Endothelial cell (in vitro differentiated cells): ENCODE data around the gene AFF2. TPM values are rescaled to one million over a fixed set of nuclear protein-coding genes. Genes with fewer than 3 reads are reported as not detected.
A peak's percentile ranks its signal among the peaks of the same experiment; 100 is the strongest.

Experiments used
- DNase-seq: peaks from one replicate; pipeline ENCODE4 v3.0.0; 2021; ENCODE audit warnings: low spot score
- H3K27ac Mint-ChIP-seq: one replicate; pipeline ENCODE4 v1.8.0; 2021; ENCODE audit warnings: mixed read lengths, inconsistent platforms; ENCODE audit not compliant: unreplicated experiment
- H3K27me3 Mint-ChIP-seq: one replicate; pipeline ENCODE4 v1.8.0; 2021; ENCODE audit warnings: mild to moderate bottlenecking, moderate library complexity, mixed read lengths, inconsistent platforms; ENCODE audit not compliant: unreplicated experiment
- H3K36me3 Mint-ChIP-seq: one replicate; pipeline ENCODE4 v1.8.0; 2021; ENCODE audit warnings: mild to moderate bottlenecking, low read depth, mixed read lengths, inconsistent platforms; ENCODE audit not compliant: unreplicated experiment
- H3K4me1 Mint-ChIP-seq: one replicate; pipeline ENCODE4 v1.8.0; 2021; ENCODE audit warnings: mild to moderate bottlenecking, mixed read lengths, inconsistent platforms; ENCODE audit not compliant: unreplicated experiment
- H3K4me3 Mint-ChIP-seq: one replicate; pipeline ENCODE4 v1.8.0; 2021; ENCODE audit warnings: mild to moderate bottlenecking, mixed read lengths, inconsistent platforms; ENCODE audit not compliant: unreplicated experiment
- H3K9me3 Mint-ChIP-seq: one replicate; pipeline ENCODE4 v1.8.0; 2021; ENCODE audit warnings: mixed read lengths, inconsistent platforms; ENCODE audit not compliant: unreplicated experiment
- long read RNA-seq: library from polyadenylated mRNA; unstranded; transcript quantifications from one replicate; pipeline ENCODE4 v2.0.0, GENCODE V29; 2020; ENCODE audit not compliant: unreplicated experiment
- total RNA-seq: library from RNA; stranded (reverse); fragmentation: NEBNext Ultra II Directional; extraction: Animal tissue kit (Norgen Biotek cat#: 25700); gene quantifications from one replicate; pipeline ENCODE4 v1.2.1, GENCODE V29; 2021; ENCODE audit not compliant: unreplicated experiment
- TF ChIP-seq, protein P1 (sequence below): fragments of 200-600 bp; sonication (generic); IDR thresholded peaks from one replicate; pipeline ENCODE4 v1.5.0; 2021; ENCODE audit warnings: antibody characterized with exemption; ENCODE audit not compliant: unreplicated experiment

Gene AFF2
- 9.3 TPM for total RNA-seq
- long read RNA-seq = 0 reads

DNA sequence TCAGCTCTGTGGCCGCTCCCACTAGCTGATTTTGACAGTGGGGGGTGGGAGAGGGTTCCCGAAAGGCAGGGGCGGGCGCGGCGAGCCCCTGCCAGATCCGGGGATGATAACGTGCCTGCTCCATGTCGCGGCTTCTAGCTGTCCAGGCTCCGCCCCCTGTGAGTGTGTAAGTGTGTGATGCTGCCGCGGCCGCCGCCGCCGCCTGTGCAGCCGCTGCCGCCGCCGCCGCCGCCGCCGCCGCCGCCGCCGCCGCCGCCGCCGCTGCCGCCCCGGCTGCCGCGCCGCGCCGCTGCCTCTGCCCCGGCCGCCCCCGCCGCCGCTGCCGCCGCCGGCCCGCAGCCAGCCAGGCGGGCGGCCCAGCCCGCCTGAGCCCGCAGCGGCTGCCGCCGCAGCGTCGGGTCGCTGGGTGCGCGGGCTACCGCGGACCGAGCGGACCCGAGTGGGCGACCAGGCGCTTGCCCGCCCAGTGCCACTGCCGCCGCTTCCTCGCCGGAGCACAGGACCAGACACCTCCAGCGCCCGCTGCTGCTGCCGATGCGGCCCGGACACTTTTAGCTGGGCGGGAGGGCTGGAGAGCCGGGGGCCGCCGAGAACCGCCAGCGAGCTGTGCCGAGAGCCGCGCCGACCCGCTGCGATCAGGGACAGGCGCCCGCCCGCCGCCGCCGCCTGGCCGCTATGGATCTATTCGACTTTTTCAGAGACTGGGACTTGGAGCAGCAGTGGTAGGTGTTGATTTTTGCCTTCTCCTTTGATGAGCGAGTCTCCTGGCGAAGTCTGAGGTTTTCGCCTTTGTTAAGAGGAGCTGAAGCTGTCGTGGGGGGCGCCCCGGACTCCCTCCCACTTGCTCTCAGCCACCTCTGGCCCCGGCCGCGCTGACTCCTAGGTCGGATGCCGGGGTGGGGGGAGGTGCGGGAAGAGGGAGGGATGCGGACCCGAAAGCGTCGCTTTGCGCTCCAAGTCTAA, at the start of gene AFF2:
AFF2 (plus strand) TSS at position 195 of the 963 bp plus-strand sequence; CDS start at position 676, 481 bp downstream.
- H3K36me3 Mint-ChIP-seq = no peaks in the 10 kb centered on the region
- peak; percentile 35 for DNase-seq
- no peak within 1 kb of the TSS for H3K27ac Mint-ChIP-seq
- H3K9me3 Mint-ChIP-seq = no peaks in the 10 kb centered on the region
- TF ChIP-seq, protein P1, sequence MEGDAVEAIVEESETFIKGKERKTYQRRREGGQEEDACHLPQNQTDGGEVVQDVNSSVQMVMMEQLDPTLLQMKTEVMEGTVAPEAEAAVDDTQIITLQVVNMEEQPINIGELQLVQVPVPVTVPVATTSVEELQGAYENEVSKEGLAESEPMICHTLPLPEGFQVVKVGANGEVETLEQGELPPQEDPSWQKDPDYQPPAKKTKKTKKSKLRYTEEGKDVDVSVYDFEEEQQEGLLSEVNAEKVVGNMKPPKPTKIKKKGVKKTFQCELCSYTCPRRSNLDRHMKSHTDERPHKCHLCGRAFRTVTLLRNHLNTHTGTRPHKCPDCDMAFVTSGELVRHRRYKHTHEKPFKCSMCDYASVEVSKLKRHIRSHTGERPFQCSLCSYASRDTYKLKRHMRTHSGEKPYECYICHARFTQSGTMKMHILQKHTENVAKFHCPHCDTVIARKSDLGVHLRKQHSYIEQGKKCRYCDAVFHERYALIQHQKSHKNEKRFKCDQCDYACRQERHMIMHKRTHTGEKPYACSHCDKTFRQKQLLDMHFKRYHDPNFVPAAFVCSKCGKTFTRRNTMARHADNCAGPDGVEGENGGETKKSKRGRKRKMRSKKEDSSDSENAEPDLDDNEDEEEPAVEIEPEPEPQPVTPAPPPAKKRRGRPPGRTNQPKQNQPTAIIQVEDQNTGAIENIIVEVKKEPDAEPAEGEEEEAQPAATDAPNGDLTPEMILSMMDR = no peak
- H3K4me1 Mint-ChIP-seq = no peaks in the 10 kb centered on the region
- no peaks in the 10 kb centered on the region for H3K27me3 Mint-ChIP-seq
- no peak within 1 kb of the TSS for H3K4me3 Mint-ChIP-seq

DNA sequence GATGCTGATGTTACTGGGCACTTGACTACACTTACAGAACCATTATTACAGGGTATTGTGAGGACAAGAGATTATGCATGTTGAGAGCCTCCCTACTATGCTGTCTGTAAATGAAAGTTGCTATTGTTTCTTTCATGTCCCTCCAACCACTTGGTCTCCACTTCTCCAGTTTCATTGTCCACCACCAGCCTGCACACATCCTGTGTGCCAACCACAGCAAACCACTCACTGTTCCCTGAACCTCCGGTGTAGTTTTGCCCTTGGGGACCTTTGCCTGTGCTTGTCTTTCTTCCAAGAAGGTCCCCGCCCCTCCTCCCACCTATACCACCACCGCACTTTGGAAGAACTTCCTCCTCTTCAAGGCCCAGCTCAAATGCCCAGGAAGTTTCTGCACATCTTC, 43.1 kb upstream of the AFF2 start:
- H3K4me1 Mint-ChIP-seq = no peaks in the 10 kb centered on the region
- DNase-seq = no peak
- H3K36me3 Mint-ChIP-seq = no peaks in the 10 kb centered on the region
- no peak overlapping the region for H3K27ac Mint-ChIP-seq
- no peak overlapping the region for H3K4me3 Mint-ChIP-seq
- TF ChIP-seq, protein P1 = no peak
- H3K9me3 Mint-ChIP-seq = no peaks in the 10 kb centered on the region
- no peaks in the 10 kb centered on the region for H3K27me3 Mint-ChIP-seq

DNA sequence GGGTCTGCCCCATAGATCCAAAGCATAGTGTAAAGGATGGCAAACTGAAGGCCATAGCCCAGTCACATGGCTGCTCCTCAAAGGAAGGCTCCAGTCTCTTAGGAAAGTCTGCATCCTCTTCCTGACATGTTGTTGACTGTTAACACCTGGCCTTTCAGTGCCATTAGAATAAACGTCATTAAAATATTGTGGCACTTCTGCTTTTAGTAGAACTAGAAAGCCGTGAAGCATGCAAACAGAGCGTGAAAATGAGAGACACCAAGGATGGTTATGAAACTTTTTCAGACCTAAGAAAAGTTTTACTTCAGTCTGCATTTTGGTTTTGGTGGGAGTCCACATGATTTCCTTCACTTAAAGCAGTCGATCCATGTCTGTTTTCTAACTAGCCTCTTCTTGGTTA, 41.1 kb upstream of the AFF2 start:
- H3K36me3 Mint-ChIP-seq = no peaks in the 10 kb centered on the region
- H3K27me3 Mint-ChIP-seq = no peaks in the 10 kb centered on the region
- no peak for DNase-seq
- TF ChIP-seq, protein P1 = no peak
- H3K4me3 Mint-ChIP-seq = no peak overlapping the region
- H3K9me3 Mint-ChIP-seq = no peaks in the 10 kb centered on the region
- no peaks in the 10 kb centered on the region for H3K4me1 Mint-ChIP-seq
- no peak overlapping the region for H3K27ac Mint-ChIP-seq

DNA sequence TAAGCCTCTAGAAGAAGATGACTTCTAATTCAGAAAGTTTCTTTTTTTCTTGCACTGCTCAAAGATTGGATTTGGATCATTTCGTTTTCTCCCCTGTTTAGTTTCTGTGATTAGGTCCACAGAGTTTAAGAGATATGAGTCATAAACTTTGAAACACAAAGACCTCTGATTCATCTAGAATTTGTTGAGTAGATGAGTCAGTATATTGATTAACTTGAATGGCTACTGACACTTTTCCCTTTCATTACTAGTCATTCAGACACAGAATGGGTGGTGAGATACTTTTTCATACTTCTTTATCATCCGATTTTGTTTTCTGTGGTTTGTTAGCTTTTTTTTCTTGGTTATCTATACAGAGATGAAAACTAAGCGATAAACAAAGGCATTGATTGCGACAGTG, 34.1 kb upstream of the AFF2 start:
- Mint-ChIP-seq H3K4me1 (no peaks in the 10 kb centered on the region), H3K27me3 (no peaks in the 10 kb centered on the region), H3K36me3 (no peaks in the 10 kb centered on the region), H3K9me3 (no peaks in the 10 kb centered on the region), H3K27ac (no peak overlapping the region), H3K4me3 (no peak overlapping the region)
- TF ChIP-seq, protein P1 = no peak
- DNase-seq = no peak

DNA sequence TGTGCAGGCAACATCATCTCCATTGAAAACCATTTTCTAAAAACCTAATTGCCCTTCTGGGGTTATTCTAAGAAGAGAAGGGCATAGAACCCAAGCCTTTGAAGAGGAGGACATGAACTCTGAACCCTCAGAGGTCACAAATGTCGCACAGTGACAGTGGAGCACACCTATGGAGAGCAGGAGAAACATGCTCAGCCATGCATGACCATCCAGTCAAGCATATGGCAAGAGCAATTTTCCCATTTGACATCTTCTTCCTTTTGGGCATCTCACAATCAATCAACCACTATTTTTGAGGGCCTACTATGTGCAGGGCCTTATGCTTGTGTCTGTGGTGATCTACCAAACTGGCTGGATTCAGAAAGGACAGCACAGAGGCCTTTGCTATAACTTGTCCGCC, 30.1 kb upstream of the AFF2 start:
- H3K27ac Mint-ChIP-seq = no peak overlapping the region
- H3K4me1 Mint-ChIP-seq = no peaks in the 10 kb centered on the region
- no peaks in the 10 kb centered on the region for H3K27me3 Mint-ChIP-seq
- TF ChIP-seq, protein P1 = no peak
- no peaks in the 10 kb centered on the region for H3K9me3 Mint-ChIP-seq
- no peak overlapping the region for H3K4me3 Mint-ChIP-seq
- DNase-seq = no peak
- H3K36me3 Mint-ChIP-seq = no peaks in the 10 kb centered on the region
